Activated T-cell treated with anti-CD3 and anti-CD28 coated beads, Interleukin-2, amount 50 U/mL, for 24 hours (primary cell): ENCODE results near the gene RXRA.

Source experiments
- DNase-seq: peaks from one replicate; pipeline ENCODE4 v3.0.0-alpha.2; 2020
- H3K27ac Mint-ChIP-seq: 2 replicates; pipeline ENCODE4 v1.8.0; 2020; ENCODE audit warnings: mild to moderate bottlenecking, mixed read lengths
- H3K27me3 Mint-ChIP-seq: 2 replicates; pipeline ENCODE4 v1.8.0; 2020; ENCODE audit warnings: mixed read lengths
- H3K36me3 Mint-ChIP-seq: 2 replicates; pipeline ENCODE4 v1.8.0; 2020; ENCODE audit warnings: low read depth, mixed read lengths
- H3K4me1 Mint-ChIP-seq: 2 replicates; pipeline ENCODE4 v1.8.0; 2020; ENCODE audit warnings: low read depth, mixed read lengths
- H3K4me3 Mint-ChIP-seq: 2 replicates; pipeline ENCODE4 v1.8.0; 2020; ENCODE audit warnings: mild to moderate bottlenecking, moderate library complexity, mixed read lengths
- H3K9me3 Mint-ChIP-seq: 2 replicates; pipeline ENCODE4 v1.8.0; 2020; ENCODE audit warnings: mixed read lengths

The RXRA gene

GRCh38 chr9:134314039-134314949, 12.0 kb upstream of the RXRA start:
- Mint-ChIP-seq H3K4me1 (no peaks in the 10 kb centered on the region), H3K27me3 (peaks cover 8% of the 10 kb centered on the region), H3K9me3 (no peaks in the 10 kb centered on the region), H3K4me3 (no peak overlapping the region), H3K27ac (no peak overlapping the region), H3K36me3 (no peaks in the 10 kb centered on the region)
- no peak for DNase-seq

- Mint-ChIP-seq H3K27me3 (peaks cover 8% of the 10 kb centered on the region), H3K4me1 (no peaks in the 10 kb centered on the region), H3K36me3 (no peaks in the 10 kb centered on the region), H3K27ac (no peak overlapping the region), H3K4me3 (no peak overlapping the region), H3K9me3 (no peaks in the 10 kb centered on the region)
- DNase-seq, result no peak
These were observed 11.1 kb upstream of the RXRA start for GRCh38 chr9:134314950-134315715.

- Mint-ChIP-seq H3K36me3 (no peaks in the 10 kb centered on the region), H3K4me3 (no peak overlapping the region), H3K27ac (no peak overlapping the region), H3K4me1 (no peaks in the 10 kb centered on the region), H3K27me3 (peaks cover 8% of the 10 kb centered on the region), H3K9me3 (no peaks in the 10 kb centered on the region)
- no peak for DNase-seq
These were observed 10.4 kb upstream of the RXRA start for GRCh38 chr9:134315716-134316448.

- Mint-ChIP-seq H3K9me3 (no peaks in the 10 kb centered on the region), H3K4me1 (no peaks in the 10 kb centered on the region), H3K36me3 (no peaks in the 10 kb centered on the region), H3K27ac (no peak overlapping the region), H3K4me3 (no peak overlapping the region), H3K27me3 (peaks cover 8% of the 10 kb centered on the region)
- DNase-seq, result no peak
These were observed 9.7 kb upstream of the RXRA start for GRCh38 chr9:134316449-134317160.

GRCh38 chr9:134317400-134317789, 8.9 kb upstream of the RXRA start:
- no peaks in the 10 kb centered on the region for H3K4me1 Mint-ChIP-seq
- no peak overlapping the region for H3K4me3 Mint-ChIP-seq
- no peak for DNase-seq
- H3K27me3 Mint-ChIP-seq, result peaks cover 4% of the 10 kb centered on the region
- H3K27ac Mint-ChIP-seq, result no peak overlapping the region
- H3K9me3 Mint-ChIP-seq, result no peaks in the 10 kb centered on the region
- H3K36me3 Mint-ChIP-seq, result no peaks in the 10 kb centered on the region

- no peak overlapping the region for H3K27ac Mint-ChIP-seq
- H3K36me3 Mint-ChIP-seq, result no peaks in the 10 kb centered on the region
- H3K27me3 Mint-ChIP-seq, result peaks cover 3% of the 10 kb centered on the region
- H3K9me3 Mint-ChIP-seq, result no peaks in the 10 kb centered on the region
- H3K4me3 Mint-ChIP-seq, result no peak overlapping the region
- H3K4me1 Mint-ChIP-seq, result no peaks in the 10 kb centered on the region
- no peak for DNase-seq
These were observed 8.4 kb upstream of the RXRA start for GRCh38 chr9:134317790-134318414.

- H3K4me3 Mint-ChIP-seq, result no peak overlapping the region
- H3K9me3 Mint-ChIP-seq, result no peaks in the 10 kb centered on the region
- no peaks in the 10 kb centered on the region for H3K4me1 Mint-ChIP-seq
- no peaks in the 10 kb centered on the region for H3K36me3 Mint-ChIP-seq
- DNase-seq, result no peak
- H3K27ac Mint-ChIP-seq, result no peak overlapping the region
- H3K27me3 Mint-ChIP-seq, result peaks cover 3% of the 10 kb centered on the region
These were observed 7.8 kb upstream of the RXRA start for GRCh38 chr9:134318481-134318891.

- H3K27ac Mint-ChIP-seq, result no peak overlapping the region
- H3K4me3 Mint-ChIP-seq, result no peak overlapping the region
- peaks cover 7% of the 10 kb centered on the region for H3K27me3 Mint-ChIP-seq
- no peaks in the 10 kb centered on the region for H3K9me3 Mint-ChIP-seq
- DNase-seq, result no peak
- no peaks in the 10 kb centered on the region for H3K36me3 Mint-ChIP-seq
- no peaks in the 10 kb centered on the region for H3K4me1 Mint-ChIP-seq
These were observed 7.3 kb upstream of the RXRA start for GRCh38 chr9:134318941-134319305.

- no peak for DNase-seq
- no peaks in the 10 kb centered on the region for H3K9me3 Mint-ChIP-seq
- peaks cover 5% of the 10 kb centered on the region for H3K4me1 Mint-ChIP-seq
- H3K27ac Mint-ChIP-seq, result no peak overlapping the region
- H3K36me3 Mint-ChIP-seq, result no peaks in the 10 kb centered on the region
- H3K27me3 Mint-ChIP-seq, result peaks cover 13% of the 10 kb centered on the region
- no peak overlapping the region for H3K4me3 Mint-ChIP-seq
These were observed 6.7 kb upstream of the RXRA start for GRCh38 chr9:134319306-134320125.

GRCh38 chr9:134320126-134320867, 6.0 kb upstream of the RXRA start:
- H3K4me3 Mint-ChIP-seq, result no peak overlapping the region
- no peak overlapping the region for H3K27ac Mint-ChIP-seq
- DNase-seq, result no peak

GRCh38 chr9:134320868-134321471, 5.3 kb upstream of the RXRA start:
- no peak overlapping the region for H3K27ac Mint-ChIP-seq
- H3K36me3 Mint-ChIP-seq, result no peaks in the 10 kb centered on the region
- no peaks in the 10 kb centered on the region for H3K9me3 Mint-ChIP-seq
- DNase-seq, result no peak
- H3K4me3 Mint-ChIP-seq, result no peak overlapping the region
- peaks cover 20% of the 10 kb centered on the region for H3K27me3 Mint-ChIP-seq
- peaks cover 8% of the 10 kb centered on the region for H3K4me1 Mint-ChIP-seq

More at GRCh38 chr9:134320126-134320867, 6.0 kb upstream of the RXRA start:
- Mint-ChIP-seq H3K36me3 (no peaks in the 10 kb centered on the region), H3K4me1 (peaks cover 8% of the 10 kb centered on the region), H3K9me3 (no peaks in the 10 kb centered on the region), H3K27me3 (peaks cover 20% of the 10 kb centered on the region)

GRCh38 chr9:134321531-134321930, 4.7 kb upstream of the RXRA start:
- Mint-ChIP-seq H3K4me3 (no peak overlapping the region), H3K36me3 (no peaks in the 10 kb centered on the region), H3K27ac (no peak overlapping the region), H3K9me3 (no peaks in the 10 kb centered on the region), H3K4me1 (peaks cover 8% of the 10 kb centered on the region), H3K27me3 (peaks cover 20% of the 10 kb centered on the region)
- DNase-seq, result no peak
